Esophagus squamous epithelium (tissue), 5 donors: Measurements from ENCODE around the gene NAA80. TPM values are rescaled to one million over a fixed set of nuclear protein-coding genes. Genes with fewer than 3 reads are reported as not detected.
A peak's percentile ranks its signal among the peaks of the same experiment; 100 is the strongest.

Experiments
- DNase-seq: peaks from one replicate; lab custom pipeline; 2025; lab: John Stamatoyannopoulos, UW
- H3K27ac ChIP-seq, 4 donors: fragments of 200-600 bp; sonication (generic); one replicate each; pipeline ENCODE4 v1.5.1; 2016 to 2019; ENCODE audit warnings: mild to moderate bottlenecking in 1 of 4
- H3K27me3 ChIP-seq, 4 donors: fragments of 200-600 bp; sonication (generic); 1 replicate in 3 of 4; 2 replicates in 1 of 4; pipeline versions ENCODE4 v1.5.1 to v1.6.0; 2017 to 2021; ENCODE audit warnings: antibody characterized with exemption in 1 of 4
- H3K36me3 ChIP-seq, 3 donors: fragments of 200-600 bp; sonication (generic); one replicate each; pipeline ENCODE4 v1.5.1; 2016 to 2019
- H3K4me1 ChIP-seq, 3 donors: fragments of 200-600 bp; sonication (generic); one replicate each; pipeline ENCODE4 v1.5.1; 2017 to 2019
- H3K4me3 ChIP-seq, 4 donors: fragments of 200-600 bp; sonication (generic); 1 replicate in 3 of 4; 2 replicates in 1 of 4; pipeline ENCODE4 v1.5.1; 2016 to 2019; ENCODE audit warnings: mild to moderate bottlenecking in 2 of 4, moderate library complexity in 1 of 4
- H3K9me3 ChIP-seq, 3 donors: fragments of 200-600 bp; sonication (generic); one replicate each; pipeline ENCODE4 v1.5.1; 2016 to 2019
- POLR2A ChIP-seq, 4 donors: fragments of 450-650 bp; IDR thresholded peaks; one replicate each; pipeline ENCODE4 v1.6.1; 2017; ENCODE audit warnings: antibody characterized with exemption in 4 of 4, mild to moderate bottlenecking in 4 of 4, moderate library complexity in 3 of 4
- WGBS, 2 donors: methylation state at CpG; one replicate each; pipeline ENCODE4 v1.1.5; 2018; 5-methylcytosine and 5-hydroxymethylcytosine counted together
- intact Hi-C: fragments of 100-400 bp; cut with DNase I; formaldehyde crosslinking; loops from one replicate; pipeline ENCODE4 v1.15.0; 2022
- total RNA-seq, 4 donors: library from RNA; depleted of rRNA; stranded (reverse); fragments of >200 nt; gene quantifications; one replicate each; pipeline ENCODE4 v1.1.0, GENCODE V29; 2016
- TF ChIP-seq, protein P1 (sequence below), 6 experiments: fragments of 450-650 bp in 4 of 6; fragments of 200-600 bp in 2 of 6; sonication (generic) in 2 of 6; IDR thresholded peaks; one replicate each; pipeline ENCODE4 v1.5.1; 2016 to 2019; ENCODE audit warnings: antibody characterized with exemption in 6 of 6, mild to moderate bottlenecking in 4 of 6, moderate library complexity in 4 of 6
- donor health status: DM: yes; HTN: yes; CAD: no.

The NAA80 gene
- total RNA-seq, 4 donors from 2014 or later: 6.0 to 16.2 (median 7.7) TPM

- Histone ChIP-seq H3K4me1 (peaks cover 45 to 83% (median 45%) of the 10 kb centered on the region in 3 donors), H3K4me3 (no peak overlapping the region), H3K36me3 (peaks cover 5 to 31% (median 8%) of the 10 kb centered on the region in 3 donors), H3K27ac (peak overlapping the region in 3 of 4 donors; percentile 94 to 98 (median 98)), H3K9me3 (no peaks in the 10 kb centered on the region), H3K27me3 (no peaks in the 10 kb centered on the region)
- no peak for DNase-seq
- TF ChIP-seq, protein P1, sequence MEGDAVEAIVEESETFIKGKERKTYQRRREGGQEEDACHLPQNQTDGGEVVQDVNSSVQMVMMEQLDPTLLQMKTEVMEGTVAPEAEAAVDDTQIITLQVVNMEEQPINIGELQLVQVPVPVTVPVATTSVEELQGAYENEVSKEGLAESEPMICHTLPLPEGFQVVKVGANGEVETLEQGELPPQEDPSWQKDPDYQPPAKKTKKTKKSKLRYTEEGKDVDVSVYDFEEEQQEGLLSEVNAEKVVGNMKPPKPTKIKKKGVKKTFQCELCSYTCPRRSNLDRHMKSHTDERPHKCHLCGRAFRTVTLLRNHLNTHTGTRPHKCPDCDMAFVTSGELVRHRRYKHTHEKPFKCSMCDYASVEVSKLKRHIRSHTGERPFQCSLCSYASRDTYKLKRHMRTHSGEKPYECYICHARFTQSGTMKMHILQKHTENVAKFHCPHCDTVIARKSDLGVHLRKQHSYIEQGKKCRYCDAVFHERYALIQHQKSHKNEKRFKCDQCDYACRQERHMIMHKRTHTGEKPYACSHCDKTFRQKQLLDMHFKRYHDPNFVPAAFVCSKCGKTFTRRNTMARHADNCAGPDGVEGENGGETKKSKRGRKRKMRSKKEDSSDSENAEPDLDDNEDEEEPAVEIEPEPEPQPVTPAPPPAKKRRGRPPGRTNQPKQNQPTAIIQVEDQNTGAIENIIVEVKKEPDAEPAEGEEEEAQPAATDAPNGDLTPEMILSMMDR (IDR thresholded peaks at IDR 0.05): no peak
- TF ChIP-seq POLR2A (IDR thresholded peaks at IDR 0.05): no peak
- 86 to 100% methylated on average over 1 of the region's 2 CpGs for WGBS, 2 donors
- intact Hi-C loops: loop anchor here (10.0 kb wide), 1 partner anchor 50 kb away; the partner anchor contains the start of gene LSMEM2
Measured at GRCh38 chr3:50325113-50325480, 25.9 kb upstream of the NAA80 start.

DNA sequence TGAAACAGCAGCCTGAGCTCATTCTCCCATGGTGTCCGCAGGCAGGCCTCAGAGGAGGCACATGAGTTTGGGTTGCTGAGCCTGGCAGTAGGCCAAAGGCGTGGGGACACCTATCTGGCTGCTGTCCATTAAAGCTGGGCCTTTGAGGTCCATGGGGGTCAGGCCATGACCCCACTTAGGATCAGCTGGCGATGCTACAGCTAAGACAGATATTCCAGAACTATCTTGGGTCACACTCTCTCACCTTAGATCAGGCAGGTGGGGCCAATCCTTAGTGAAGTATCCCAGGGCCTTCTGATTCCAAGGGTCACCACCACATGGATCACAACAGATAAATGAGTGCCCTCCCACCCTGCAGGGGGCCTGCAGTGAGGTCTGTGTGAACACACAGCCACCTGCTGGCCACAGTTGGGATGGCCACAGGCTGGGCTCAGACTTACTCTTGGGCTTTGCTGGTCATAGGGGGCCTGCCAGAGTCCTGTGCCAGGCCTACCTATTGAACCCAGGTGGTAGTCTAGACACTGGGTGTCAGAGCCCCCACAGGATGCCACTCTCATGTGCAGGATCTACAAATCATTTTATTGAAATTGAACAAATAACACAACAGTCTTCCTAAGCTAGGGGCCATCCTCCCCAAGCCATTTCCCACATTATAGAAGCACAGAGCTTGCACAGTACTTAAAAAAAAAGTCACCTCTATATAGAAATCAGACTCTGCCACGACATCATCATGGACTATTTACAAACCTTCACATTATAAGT is 25.3 kb upstream of the NAA80 start:
- Histone ChIP-seq H3K27me3 (no peaks in the 10 kb centered on the region), H3K27ac (peak overlapping the region; percentile 90 to 98 (median 96)), H3K36me3 (peaks cover 0 to 31% (median 2%) of the 10 kb centered on the region in 3 donors), H3K4me1 (peaks cover 50 to 89% (median 51%) of the 10 kb centered on the region in 3 donors), H3K9me3 (no peaks in the 10 kb centered on the region), H3K4me3 (peak overlapping the region in 1 of 4 donors; percentile 23)
- no peak for DNase-seq
- 43 to 51% methylated on average over 3 to 4 of the region's 4 CpGs for WGBS, 2 donors
- no peak for TF ChIP-seq POLR2A (IDR thresholded peaks at IDR 0.05)
- TF ChIP-seq, protein P1 (IDR thresholded peaks at IDR 0.05): peak; percentile 47 to 88 (median 82)
- intact Hi-C loops: loop anchor here (10.0 kb wide), 1 partner anchor 50 kb away; the partner anchor contains the start of gene LSMEM2

- H3K4me3 ChIP-seq: peak overlapping the region in 1 of 4 donors; percentile 23
- TF ChIP-seq, protein P1 (IDR thresholded peaks at IDR 0.05): peak in 2 of 6 experiments; percentile 20 to 24
- TF ChIP-seq POLR2A (IDR thresholded peaks at IDR 0.05): no peak
- no peaks in the 10 kb centered on the region for H3K27me3 ChIP-seq
- peaks cover 54 to 91% (median 56%) of the 10 kb centered on the region in 3 donors for H3K4me1 ChIP-seq
- H3K27ac ChIP-seq: peak overlapping the region; percentile 90 to 98 (median 96)
- H3K9me3 ChIP-seq: no peaks in the 10 kb centered on the region
- peaks cover 0 to 34% (median 0%) of the 10 kb centered on the region in 3 donors for H3K36me3 ChIP-seq
- WGBS, 2 donors: 43 to 52% methylated on average over 1 to 3 of the region's 5 CpGs
- intact Hi-C loops: loop anchor here (10.0 kb wide), 1 partner anchor 49 kb away; the partner anchor contains the start of gene LSMEM2
- no peak for DNase-seq
Measured at GRCh38 chr3:50323614-50324199, 24.5 kb upstream of the NAA80 start.

DNA sequence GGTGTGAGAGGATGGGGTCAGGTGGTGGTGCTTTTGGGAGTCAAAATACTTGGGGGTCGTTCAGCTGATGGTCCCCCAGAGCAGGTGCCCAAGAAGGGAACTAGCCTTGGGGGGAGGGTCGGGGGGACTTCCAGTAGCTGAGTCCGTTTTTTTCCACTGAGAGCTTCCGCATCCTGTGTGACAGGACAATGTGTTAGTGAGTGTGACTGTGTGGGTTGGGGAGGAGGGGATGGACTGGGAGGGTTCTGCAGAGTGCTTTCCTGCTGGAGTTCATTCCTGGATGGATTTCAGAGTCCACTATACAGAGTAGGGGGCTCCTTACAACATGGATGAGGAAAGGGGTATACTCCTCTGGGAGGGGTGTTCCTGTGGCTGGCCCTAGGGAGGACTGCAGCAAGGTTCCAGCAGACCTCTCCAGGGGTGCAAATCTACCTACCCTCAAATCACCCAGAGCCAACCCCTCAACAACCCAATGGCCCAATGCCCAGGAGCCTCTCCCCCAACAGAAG is 23.9 kb upstream of the NAA80 start:
- intact Hi-C loops: loop anchor here (10.0 kb wide), 1 partner anchor 48 kb away; the partner anchor contains the start of gene LSMEM2
- Histone ChIP-seq H3K27me3 (no peaks in the 10 kb centered on the region), H3K9me3 (no peaks in the 10 kb centered on the region), H3K36me3 (peaks cover 0 to 40% (median 2%) of the 10 kb centered on the region in 3 donors), H3K27ac (peak overlapping the region; percentile 90 to 98 (median 96)), H3K4me3 (peak overlapping the region in 1 of 4 donors; percentile 98), H3K4me1 (peaks cover 56 to 91% (median 57%) of the 10 kb centered on the region in 3 donors)
- 29 to 60% methylated on average over 4 of the region's 4 CpGs for WGBS, 2 donors
- no peak for TF ChIP-seq POLR2A (IDR thresholded peaks at IDR 0.05)
- TF ChIP-seq, protein P1 (IDR thresholded peaks at IDR 0.05): no peak
- DNase-seq: no peak
